ELR (cell line): ENCODE measurements around the gene MAPK8IP3.
A peak's percentile ranks its signal among the peaks of the same experiment; 100 is the strongest.
"Not testable (repeated sequence)": the region's sequence is repeated elsewhere in the genome, so short reads cannot be mapped to it uniquely, and the experiment has no call there.

Experiments used
- DNase-seq: peaks from one replicate; pipeline ENCODE4 v3.0.0-alpha.2; 2015; ENCODE audit warnings: low read depth

Gene MAPK8IP3

GRCh38 chr16:1678500-1679098 is 27.4 kb upstream of the MAPK8IP3 start:
- DNase-seq, result peak; percentile 52

GRCh38 chr16:1680361-1680760 is 25.6 kb upstream of the MAPK8IP3 start:
- no peak for DNase-seq

GRCh38 chr16:1681032-1681431 is 25.0 kb upstream of the MAPK8IP3 start:
- DNase-seq, result no peak

- DNase-seq, result no peak
These were observed 18.3 kb upstream of the MAPK8IP3 start for GRCh38 chr16:1687427-1688316.

GRCh38 chr16:1688807-1689560 is 17.0 kb upstream of the MAPK8IP3 start:
- DNase-seq, result peak; percentile 86

- no peak for DNase-seq
These were observed 16.1 kb upstream of the MAPK8IP3 start for GRCh38 chr16:1689853-1690252.

GRCh38 chr16:1690810-1691209 is 15.2 kb upstream of the MAPK8IP3 start:
- no peak for DNase-seq

GRCh38 chr16:1691276-1691675 is 14.7 kb upstream of the MAPK8IP3 start:
- DNase-seq, result peak; percentile 70

- peak; percentile 93 for DNase-seq
These were observed 14.0 kb upstream of the MAPK8IP3 start for GRCh38 chr16:1691956-1692355.

GRCh38 chr16:1696863-1697262 is 9.1 kb upstream of the MAPK8IP3 start:
- DNase-seq, result peak; percentile 84

- no peak for DNase-seq
These were observed 7.3 kb upstream of the MAPK8IP3 start for GRCh38 chr16:1698680-1699079.

GRCh38 chr16:1700246-1700645 is 5.7 kb upstream of the MAPK8IP3 start:
- no peak for DNase-seq

GRCh38 chr16:1701216-1701878 is 4.6 kb upstream of the MAPK8IP3 start:
- DNase-seq, result no peak

- not testable (repeated sequence) for DNase-seq
These were observed 689 bp upstream of the MAPK8IP3 start for GRCh38 chr16:1705324-1705687.

GRCh38 chr16:1706386-1707192 is 594 bp downstream of the MAPK8IP3 start:
- peak; percentile 55 for DNase-seq

GRCh38 chr16:1707193-1707790 is 1.3 kb downstream of the MAPK8IP3 start:
- DNase-seq, result peak; percentile 42

- no peak for DNase-seq
These were observed 2.2 kb downstream of the MAPK8IP3 start for GRCh38 chr16:1708083-1708767.

- peak; percentile 37 for DNase-seq
These were observed 2.8 kb downstream of the MAPK8IP3 start for GRCh38 chr16:1708768-1709180.

- DNase-seq, result no peak
These were observed 3.4 kb downstream of the MAPK8IP3 start for GRCh38 chr16:1709356-1709755.

GRCh38 chr16:1710811-1711507 is 5.0 kb downstream of the MAPK8IP3 start:
- no peak for DNase-seq
